Transverse colon (tissue), 4 donors: ENCODE results near the gene BRCA2. TPM values are rescaled to one million over a fixed set of nuclear protein-coding genes. Genes with fewer than 3 reads are reported as not detected.

Experiments
- DNase-seq: peaks from one replicate; pipeline ENCODE4 v3.0.0-alpha.2; 2019
- H3K27ac ChIP-seq, 4 donors: fragments of 200-600 bp; sonication (generic); 2 replicates each; pipeline ENCODE4 v1.5.1; 2016 to 2018; ENCODE audit warnings: inconsistent platforms in 4 of 4
- H3K27me3 ChIP-seq: fragments of 200-600 bp; sonication (generic); 2 replicates; pipeline ENCODE4 v1.5.1; 2017; ENCODE audit warnings: inconsistent platforms
- H3K36me3 ChIP-seq, 4 donors: fragments of 200-600 bp; sonication (generic); 2 replicates each; pipeline ENCODE4 v1.5.1; 2017 to 2019; ENCODE audit warnings: inconsistent platforms in 4 of 4
- H3K4me1 ChIP-seq, 4 donors: fragments of 200-600 bp; sonication (generic); 2 replicates each; pipeline ENCODE4 v1.5.1; 2017 to 2020; ENCODE audit warnings: inconsistent platforms in 4 of 4
- H3K4me3 ChIP-seq, 4 donors: fragments of 200-600 bp; sonication (generic); 1 replicate in 1 of 4; 2 replicates in 3 of 4; pipeline versions ENCODE4 v1.5.1 to v1.6.1; 2017 to 2019; ENCODE audit warnings: inconsistent platforms in 4 of 4
- H3K9me3 ChIP-seq, 2 donors: fragments of 200-600 bp; sonication (generic); 2 replicates each; pipeline ENCODE4 v1.5.1; 2017 to 2019; ENCODE audit warnings: inconsistent platforms in 2 of 2
- EP300 ChIP-seq: sonication (generic); formaldehyde crosslinking; IDR thresholded peaks from one replicate; pipeline ENCODE4 v1.6.1; 2017; ENCODE audit warnings: antibody characterized with exemption, low read depth
- POLR2A ChIP-seq: fragments of 450-650 bp; IDR thresholded peaks from one replicate; pipeline ENCODE4 v1.6.1; 2016; ENCODE audit warnings: antibody characterized with exemption, mild to moderate bottlenecking, moderate library complexity
- POLR2AphosphoS5 ChIP-seq, 3 donors: sonication (generic); formaldehyde crosslinking; IDR thresholded peaks; one replicate each; pipeline ENCODE4 v1.6.1; 2016; ENCODE audit warnings: antibody characterized with exemption in 3 of 3
- WGBS, 2 donors: methylation state at CpG; one replicate each; pipeline ENCODE4 v1.1.5; 2018; ENCODE audit warnings: low coverage in 1 of 2; 5-methylcytosine and 5-hydroxymethylcytosine counted together
- in situ Hi-C, 4 donors: fragments of 200-750 bp; cut with MboI; loops; one replicate each; pipeline versions ENCODE4 v1.15.0 to v1.15.1; 2017; ENCODE audit warnings: low sequenced_read_pairs in 3 of 4, low pct_ligation_motif_present in 1 of 4, low pct_unique_long_range_greater_than_20kb in 1 of 4
- intact Hi-C: fragments of 100-400 bp; cut with DNase I; formaldehyde crosslinking; loops from one replicate; pipeline ENCODE4 v1.15.1; 2023; ENCODE audit warnings: low total_unique reads
- total RNA-seq, 4 donors: library from RNA; depleted of rRNA; stranded (reverse); fragments of >200 nt; gene quantifications; one replicate each; pipeline ENCODE4 v1.1.0, GENCODE V29; 2016
- TF ChIP-seq, protein P1 (sequence below), 5 experiments: fragments of 200-600 bp in 3 of 5; fragments of 450-650 bp in 2 of 5; sonication (generic) in 3 of 5; IDR thresholded peaks; 1 replicate in 2 of 5; 2 replicates in 3 of 5; pipeline ENCODE4 v1.5.1; 2016 to 2017; ENCODE audit warnings: antibody characterized with exemption in 5 of 5, inconsistent platforms in 3 of 5, mild to moderate bottlenecking in 2 of 5, moderate library complexity in 1 of 5

The BRCA2 gene
- total RNA-seq, 4 donors from 2014 or later: 1.6 to 4.8 (median 2.4) TPM; not detected in 1

DNA sequence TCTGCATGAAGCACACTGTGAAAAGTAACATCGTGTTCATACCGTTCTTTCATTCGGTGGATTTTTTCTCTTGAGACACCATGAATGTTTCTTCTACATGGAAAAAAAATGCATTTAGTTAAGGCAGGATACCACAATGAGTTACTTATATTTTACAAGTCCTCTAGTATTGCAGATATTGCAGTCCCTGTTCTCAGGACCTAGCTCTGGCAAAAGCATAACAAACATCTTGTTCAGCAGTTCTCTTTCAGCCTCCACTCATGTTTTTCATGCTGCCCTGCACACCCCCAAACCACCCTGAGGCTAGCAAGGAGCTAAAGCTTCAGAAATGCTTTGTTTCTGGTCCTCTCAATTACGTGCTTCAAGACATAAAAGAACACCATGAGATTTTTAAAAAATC is 87.8 kb downstream of the BRCA2 start:
- Histone ChIP-seq H3K27me3 (no peaks in the 10 kb centered on the region), H3K4me1 (no peaks in the 10 kb centered on the region), H3K36me3 (peaks cover 0 to 7% (median 2%) of the 10 kb centered on the region in 4 donors), H3K4me3 (no peak overlapping the region), H3K9me3 (no peaks in the 10 kb centered on the region), H3K27ac (no peak overlapping the region)
- 92 to 94% methylated on average over 4 of the region's 4 CpGs for WGBS, 2 donors
- intact Hi-C loops (no loop called here), in situ Hi-C loops (no loop called here)
- DNase-seq: no peak
- TF ChIP-seq EP300: no peak
- TF ChIP-seq POLR2A: no peak
- TF ChIP-seq, protein P1, sequence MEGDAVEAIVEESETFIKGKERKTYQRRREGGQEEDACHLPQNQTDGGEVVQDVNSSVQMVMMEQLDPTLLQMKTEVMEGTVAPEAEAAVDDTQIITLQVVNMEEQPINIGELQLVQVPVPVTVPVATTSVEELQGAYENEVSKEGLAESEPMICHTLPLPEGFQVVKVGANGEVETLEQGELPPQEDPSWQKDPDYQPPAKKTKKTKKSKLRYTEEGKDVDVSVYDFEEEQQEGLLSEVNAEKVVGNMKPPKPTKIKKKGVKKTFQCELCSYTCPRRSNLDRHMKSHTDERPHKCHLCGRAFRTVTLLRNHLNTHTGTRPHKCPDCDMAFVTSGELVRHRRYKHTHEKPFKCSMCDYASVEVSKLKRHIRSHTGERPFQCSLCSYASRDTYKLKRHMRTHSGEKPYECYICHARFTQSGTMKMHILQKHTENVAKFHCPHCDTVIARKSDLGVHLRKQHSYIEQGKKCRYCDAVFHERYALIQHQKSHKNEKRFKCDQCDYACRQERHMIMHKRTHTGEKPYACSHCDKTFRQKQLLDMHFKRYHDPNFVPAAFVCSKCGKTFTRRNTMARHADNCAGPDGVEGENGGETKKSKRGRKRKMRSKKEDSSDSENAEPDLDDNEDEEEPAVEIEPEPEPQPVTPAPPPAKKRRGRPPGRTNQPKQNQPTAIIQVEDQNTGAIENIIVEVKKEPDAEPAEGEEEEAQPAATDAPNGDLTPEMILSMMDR (IDR thresholded peaks at IDR 0.05): no peak
- no peak for TF ChIP-seq POLR2AphosphoS5 (IDR thresholded peaks at IDR 0.05)

DNA sequence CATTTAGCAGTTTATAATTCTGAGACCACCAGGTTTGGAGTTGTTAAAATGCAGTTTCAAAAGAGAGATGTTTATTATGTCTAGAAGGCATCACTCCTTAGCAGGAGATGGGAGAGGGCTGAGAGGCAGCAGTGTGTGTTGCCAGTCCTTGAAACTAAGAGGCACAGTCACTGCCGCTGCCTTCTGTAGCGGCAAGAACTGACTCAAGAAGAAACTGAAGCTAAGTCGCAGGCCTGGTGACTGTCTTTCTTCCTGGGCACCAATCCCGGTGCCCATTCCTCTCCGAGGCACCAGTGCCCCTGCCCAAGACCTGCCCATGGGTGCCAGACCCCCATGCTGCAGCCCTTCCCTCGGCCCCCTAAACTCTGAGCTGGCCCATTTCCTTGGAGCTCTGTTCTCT is 92.5 kb downstream of the BRCA2 start:
- Histone ChIP-seq H3K27me3 (no peaks in the 10 kb centered on the region), H3K4me1 (no peaks in the 10 kb centered on the region), H3K27ac (no peak overlapping the region), H3K36me3 (peaks cover 0 to 3% (median 1%) of the 10 kb centered on the region in 4 donors), H3K4me3 (no peak overlapping the region), H3K9me3 (no peaks in the 10 kb centered on the region)
- 76 to 80% methylated on average over 2 to 6 of the region's 6 CpGs for WGBS, 2 donors
- no peak for TF ChIP-seq POLR2AphosphoS5 (IDR thresholded peaks at IDR 0.05)
- TF ChIP-seq, protein P1 (IDR thresholded peaks at IDR 0.05): no peak
- TF ChIP-seq EP300: no peak
- TF ChIP-seq POLR2A: no peak
- no peak for DNase-seq
- in situ Hi-C loops (no loop called here), intact Hi-C loops (no loop called here)

DNA sequence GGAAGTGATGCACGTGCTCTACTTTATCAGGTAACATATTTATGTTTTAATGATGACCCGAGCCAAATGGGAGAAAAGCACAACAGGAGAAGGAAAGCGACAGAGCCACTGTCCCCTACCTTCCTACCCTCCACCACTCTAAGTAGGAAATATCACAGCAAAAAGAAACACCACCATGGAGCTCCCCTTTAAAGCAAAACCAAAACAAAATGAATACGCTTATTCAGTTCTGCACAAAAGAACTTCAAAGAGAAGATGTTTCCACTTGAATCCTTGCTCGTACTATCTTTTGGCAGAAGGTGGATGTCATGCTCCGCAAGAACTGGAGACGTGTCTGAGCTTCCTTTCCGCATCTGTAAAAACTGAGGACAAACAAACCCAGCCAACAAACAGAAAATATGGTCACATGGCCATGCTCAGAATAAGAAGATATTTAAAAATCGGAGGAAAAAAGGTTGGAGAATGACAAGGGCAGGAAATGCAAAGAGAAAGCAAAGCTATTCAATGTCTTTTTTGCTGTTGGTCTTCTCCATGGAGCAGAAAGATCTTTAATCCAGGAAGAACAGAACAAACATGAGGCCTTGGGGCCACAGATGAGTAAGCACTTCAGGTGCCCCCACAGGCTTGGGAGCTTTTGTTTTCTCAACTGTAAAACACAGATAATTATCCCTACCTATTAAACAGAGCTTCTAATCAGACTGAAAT is 93.1 kb downstream of the BRCA2 start:
- DNase-seq: no peak
- Histone ChIP-seq H3K27ac (no peak overlapping the region), H3K9me3 (no peaks in the 10 kb centered on the region), H3K27me3 (no peaks in the 10 kb centered on the region), H3K4me3 (no peak overlapping the region), H3K4me1 (no peaks in the 10 kb centered on the region), H3K36me3 (no peaks in the 10 kb centered on the region)
- intact Hi-C loops: no loop called here
- TF ChIP-seq, protein P1 (IDR thresholded peaks at IDR 0.05): no peak
- TF ChIP-seq EP300: no peak
- TF ChIP-seq POLR2A: no peak
- TF ChIP-seq POLR2AphosphoS5 (IDR thresholded peaks at IDR 0.05): no peak
- WGBS, 2 donors: 93 to 98% methylated on average over 6 to 9 of the region's 9 CpGs
- in situ Hi-C loops: no loop called here

DNA sequence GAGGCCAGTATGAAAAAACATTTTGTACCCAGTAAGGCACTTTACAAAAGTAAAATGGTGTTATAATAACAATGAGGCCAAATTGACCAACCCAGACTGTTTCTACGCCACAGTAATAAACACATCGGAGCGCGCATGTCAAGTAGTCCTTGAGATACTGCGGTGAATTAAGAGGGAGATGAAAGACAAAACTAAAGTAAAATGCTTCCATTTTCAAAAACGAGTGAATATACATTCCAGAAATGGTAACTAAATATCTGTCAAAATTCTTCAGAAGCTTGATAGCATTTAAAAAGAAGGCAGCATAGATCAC is 93.6 kb downstream of the BRCA2 start:
- WGBS, 2 donors: 82 to 86% methylated on average over 6 of the region's 6 CpGs
- intact Hi-C loops: no loop called here
- Histone ChIP-seq H3K9me3 (no peaks in the 10 kb centered on the region), H3K27me3 (no peaks in the 10 kb centered on the region), H3K4me3 (no peak overlapping the region), H3K27ac (no peak overlapping the region), H3K4me1 (no peaks in the 10 kb centered on the region), H3K36me3 (no peaks in the 10 kb centered on the region)
- in situ Hi-C loops: no loop called here
- TF ChIP-seq POLR2AphosphoS5 (IDR thresholded peaks at IDR 0.05) (no peak), EP300 (no peak), POLR2A (no peak)
- TF ChIP-seq, protein P1 (IDR thresholded peaks at IDR 0.05): no peak
- DNase-seq: no peak
